Stimulated activated effector memory CD8-positive, alpha-beta T cell treated with anti-CD3 and anti-CD28 coated beads, Interleukin-12 subunit alpha, Interleukin-12 subunit beta, amount 100 ng/mL, for 72 hours (primary cell): Measurements from ENCODE around the gene FOXQ1.
"Not testable (repeated sequence)": the region's sequence is repeated elsewhere in the genome, so short reads cannot be mapped to it uniquely, and the experiment has no call there.

Experiments
- ATAC-seq: fragments of 150-1000 bp; cut with Tn5 transposase; 2 replicates; pipeline ENCODE4 v1.10.0; 2021
- DNase-seq, 2 donors: peaks; one replicate each; pipeline ENCODE4 v3.0.0; 2021 to 2022; ENCODE audit warnings: low spot score in 2 of 2
- H3K27ac Mint-ChIP-seq: one replicate; pipeline ENCODE4 v1.8.0; 2022; ENCODE audit warnings: mild to moderate bottlenecking, mixed read lengths
- H3K36me3 Mint-ChIP-seq: one replicate; pipeline ENCODE4 v1.8.0; 2022; ENCODE audit warnings: mild to moderate bottlenecking, mixed read lengths
- H3K4me1 Mint-ChIP-seq: one replicate; pipeline ENCODE4 v1.8.0; 2022; ENCODE audit warnings: mixed read lengths
- H3K4me3 Mint-ChIP-seq: one replicate; pipeline ENCODE4 v1.8.0; 2022; ENCODE audit warnings: mild to moderate bottlenecking, mixed read lengths
- H3K9me3 Mint-ChIP-seq: one replicate; pipeline ENCODE4 v1.8.0; 2022; ENCODE audit warnings: mixed read lengths

Gene FOXQ1

DNA sequence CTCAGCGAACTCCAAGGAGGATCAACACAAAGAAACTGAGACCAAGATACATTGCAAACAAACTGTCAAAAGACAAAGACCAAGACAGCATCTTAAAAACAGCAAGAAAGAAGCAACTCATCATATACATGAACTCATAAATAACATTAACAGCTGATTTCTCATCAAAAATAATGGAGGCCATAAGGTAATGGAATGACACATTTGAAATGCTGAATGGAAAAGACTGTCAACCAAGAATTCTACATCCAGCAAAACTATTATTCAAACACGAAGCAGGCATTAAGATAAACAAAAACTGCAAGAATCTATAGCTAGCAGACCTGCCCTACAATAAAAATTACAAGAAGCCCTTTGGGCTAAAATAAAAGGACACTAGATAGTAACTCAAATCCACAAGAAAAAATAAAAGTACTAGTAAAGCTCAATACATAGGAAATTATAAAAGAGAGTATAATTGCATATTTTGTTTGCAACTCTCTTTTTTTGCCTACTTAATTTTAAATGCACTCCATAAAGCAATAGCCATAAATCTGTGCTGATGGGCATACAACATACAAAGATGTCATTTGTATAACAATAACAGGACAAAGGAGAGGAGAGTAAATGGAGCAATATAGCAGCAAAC is 39.6 kb downstream of the FOXQ1 start:
- H3K36me3 Mint-ChIP-seq: no peaks in the 10 kb centered on the region
- no peak for ATAC-seq
- no peaks in the 10 kb centered on the region for H3K4me1 Mint-ChIP-seq
- H3K27ac Mint-ChIP-seq: no peak overlapping the region
- no peak overlapping the region for H3K4me3 Mint-ChIP-seq
- H3K9me3 Mint-ChIP-seq: peaks cover 10% of the 10 kb centered on the region
- DNase-seq: no peak

DNA sequence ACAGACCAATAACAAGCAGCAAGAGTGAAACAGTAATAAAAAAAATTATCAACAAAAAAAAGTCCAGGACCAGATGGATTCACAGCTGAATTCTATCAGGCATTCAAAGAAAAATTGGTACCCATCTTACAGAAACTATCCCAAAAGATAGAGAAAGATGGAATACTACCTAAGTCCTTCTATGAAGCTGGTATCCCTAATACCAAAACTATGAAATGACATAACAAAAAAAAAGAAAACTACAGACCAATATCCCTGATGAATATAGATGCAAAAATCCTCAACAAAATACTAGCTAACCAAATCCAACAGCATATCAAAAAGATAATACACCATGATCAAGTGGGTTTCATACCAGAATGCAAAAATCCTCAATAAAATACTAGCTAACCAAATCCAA is 43.2 kb downstream of the FOXQ1 start:
- not testable (repeated sequence) for H3K36me3 Mint-ChIP-seq, H3K4me3 Mint-ChIP-seq, ATAC-seq, DNase-seq, H3K27ac Mint-ChIP-seq, H3K4me1 Mint-ChIP-seq
- peaks cover 10% of the 10 kb centered on the region for H3K9me3 Mint-ChIP-seq

DNA sequence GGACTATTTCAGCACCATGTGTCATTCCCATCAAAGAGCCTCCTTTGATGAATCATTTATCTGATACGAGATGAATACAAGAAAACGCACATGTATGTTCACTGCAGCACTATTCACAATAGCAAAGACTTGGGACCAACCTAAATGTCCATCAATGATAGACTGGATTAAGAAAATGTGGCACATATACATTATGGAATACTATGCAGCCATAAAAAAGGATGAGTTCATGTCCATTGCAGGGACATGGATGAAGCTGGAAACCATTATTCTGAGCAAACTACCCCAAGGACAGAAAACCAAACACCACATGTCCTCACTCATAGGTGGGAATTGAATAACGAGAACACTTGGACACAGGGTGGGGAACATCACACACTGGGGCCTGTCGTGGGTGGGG is 49.8 kb downstream of the FOXQ1 start:
- not testable (repeated sequence) for H3K36me3 Mint-ChIP-seq, ATAC-seq

DNA sequence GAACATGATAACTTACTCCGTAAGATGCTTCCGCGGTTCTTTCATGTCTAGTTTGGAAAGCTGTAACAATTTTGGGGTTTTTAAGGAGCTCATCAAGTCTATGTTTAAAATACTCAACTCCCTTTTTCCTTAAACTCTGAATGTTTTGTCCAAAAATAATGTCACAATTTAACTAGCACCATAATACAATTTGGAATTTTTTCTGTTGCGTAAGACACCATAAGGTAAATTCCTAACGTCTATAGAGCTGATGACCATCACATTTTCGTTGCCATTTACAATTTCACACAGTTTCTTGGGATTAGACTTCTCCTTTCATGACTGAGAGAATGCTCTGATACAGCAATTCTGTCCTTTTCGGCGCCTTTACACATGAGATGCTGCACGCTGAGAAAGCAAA is 50.7 kb downstream of the FOXQ1 start:
- H3K27ac Mint-ChIP-seq: no peak overlapping the region
- no peaks in the 10 kb centered on the region for H3K9me3 Mint-ChIP-seq
- H3K36me3 Mint-ChIP-seq: no peaks in the 10 kb centered on the region
- no peak overlapping the region for H3K4me3 Mint-ChIP-seq
- no peaks in the 10 kb centered on the region for H3K4me1 Mint-ChIP-seq
- ATAC-seq (no peak), DNase-seq (no peak)

More for the DNA sequence above, 49.8 kb downstream of the FOXQ1 start:
- not testable (repeated sequence) for DNase-seq, H3K4me3 Mint-ChIP-seq, H3K9me3 Mint-ChIP-seq, H3K27ac Mint-ChIP-seq, H3K4me1 Mint-ChIP-seq

DNA sequence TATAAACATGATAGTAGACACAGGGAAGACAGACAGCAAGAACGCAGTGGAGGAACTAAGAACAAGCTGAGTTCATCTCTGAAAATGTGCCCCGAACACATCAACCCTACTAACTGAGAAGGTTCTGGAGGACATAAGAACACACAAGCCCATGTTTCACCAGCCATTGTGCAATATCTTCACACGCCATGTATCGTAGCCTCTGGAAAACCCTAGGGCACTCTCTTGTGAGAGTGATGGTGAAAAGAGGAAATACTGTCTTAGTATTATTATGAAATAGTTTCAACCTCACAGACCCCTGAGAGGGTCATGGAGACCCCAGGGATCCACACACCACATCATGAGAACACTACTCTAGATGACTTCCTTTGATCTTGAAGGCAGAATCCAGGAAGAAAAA is 51.4 kb downstream of the FOXQ1 start:
- no peak for DNase-seq
- no peak overlapping the region for H3K27ac Mint-ChIP-seq

DNA sequence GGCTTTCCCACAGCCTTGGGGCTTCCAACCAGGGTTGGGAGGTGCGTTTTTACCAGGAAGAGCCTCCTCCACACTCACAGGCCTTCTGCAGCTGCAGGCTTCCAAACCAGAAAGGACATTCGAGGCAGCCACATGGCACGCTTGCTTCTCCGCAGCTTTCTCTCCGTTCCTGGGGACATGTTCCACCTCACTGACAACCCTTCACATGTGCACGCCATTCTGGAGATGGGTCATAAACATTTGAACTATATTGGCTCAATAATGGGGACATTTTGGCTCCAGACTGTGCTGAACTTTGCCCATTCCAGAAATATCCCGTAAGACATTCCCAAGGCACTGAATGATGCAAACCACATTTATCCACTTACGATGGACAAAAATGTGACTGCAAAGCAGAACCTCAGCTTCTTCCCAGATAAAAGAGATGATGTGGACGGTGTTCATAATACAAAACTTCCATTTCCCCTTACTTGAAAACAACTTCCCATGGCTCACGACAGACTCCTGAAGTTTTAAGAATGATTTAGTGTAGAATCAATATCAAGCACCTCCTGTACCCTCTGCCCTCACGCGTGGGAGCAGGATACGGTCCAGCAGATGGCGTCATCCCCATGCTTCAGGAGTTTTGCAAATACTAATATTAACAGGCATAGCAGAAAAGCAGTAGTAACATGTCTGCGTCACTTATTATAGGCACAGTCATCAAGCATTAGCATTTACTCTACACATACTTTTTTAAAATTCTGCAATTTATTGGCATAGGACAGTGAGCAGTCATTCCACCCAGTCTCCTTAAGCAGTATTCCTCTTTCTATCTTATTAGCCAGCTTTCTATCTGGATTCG is 52.1 kb downstream of the FOXQ1 start:
- no peak overlapping the region for H3K4me3 Mint-ChIP-seq
- DNase-seq (no peak), ATAC-seq (no peak)
- H3K4me1 Mint-ChIP-seq: no peaks in the 10 kb centered on the region
- no peak overlapping the region for H3K27ac Mint-ChIP-seq
- H3K36me3 Mint-ChIP-seq: no peaks in the 10 kb centered on the region
- no peaks in the 10 kb centered on the region for H3K9me3 Mint-ChIP-seq

More for the DNA sequence above, 51.4 kb downstream of the FOXQ1 start:
- H3K36me3 Mint-ChIP-seq: no peaks in the 10 kb centered on the region
- no peak overlapping the region for H3K4me3 Mint-ChIP-seq
- H3K4me1 Mint-ChIP-seq: no peaks in the 10 kb centered on the region
- ATAC-seq: no peak
- H3K9me3 Mint-ChIP-seq: no peaks in the 10 kb centered on the region
